GM19397 (cell line): ENCODE results near the gene LEF1.
A peak's percentile ranks its signal among the peaks of the same experiment; 100 is the strongest.
"Not testable (repeated sequence)": the region's sequence is repeated elsewhere in the genome, so short reads cannot be mapped to it uniquely, and the experiment has no call there.

Source experiments
- ATAC-seq: cut with Tn5 transposase; IDR thresholded peaks from one replicate; pipeline ENCODE4 v1.9.1; 2021; ENCODE audit warnings: mild to moderate bottlenecking, moderate library complexity; ENCODE audit not compliant: unreplicated experiment

The LEF1 gene

DNA sequence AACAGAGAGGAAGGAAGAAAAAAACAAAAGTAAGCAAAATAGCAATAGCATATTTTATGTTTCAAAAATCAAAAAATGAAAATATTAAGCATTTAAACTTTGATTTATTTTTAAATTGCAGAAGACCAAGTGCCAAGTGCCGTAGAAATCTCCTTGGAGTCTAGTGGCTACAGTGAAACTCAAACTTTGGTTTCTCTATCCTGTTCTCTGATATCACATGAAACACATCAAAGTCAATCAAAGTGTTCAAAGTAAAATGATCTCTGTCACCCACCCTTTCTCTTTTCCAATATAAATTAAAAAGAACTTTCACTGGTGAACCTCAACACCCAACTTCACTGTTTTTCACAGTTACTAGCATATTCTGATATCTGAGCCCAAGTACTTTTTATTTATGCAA, 98.0 kb downstream of the LEF1 start:
- ATAC-seq = no peak

DNA sequence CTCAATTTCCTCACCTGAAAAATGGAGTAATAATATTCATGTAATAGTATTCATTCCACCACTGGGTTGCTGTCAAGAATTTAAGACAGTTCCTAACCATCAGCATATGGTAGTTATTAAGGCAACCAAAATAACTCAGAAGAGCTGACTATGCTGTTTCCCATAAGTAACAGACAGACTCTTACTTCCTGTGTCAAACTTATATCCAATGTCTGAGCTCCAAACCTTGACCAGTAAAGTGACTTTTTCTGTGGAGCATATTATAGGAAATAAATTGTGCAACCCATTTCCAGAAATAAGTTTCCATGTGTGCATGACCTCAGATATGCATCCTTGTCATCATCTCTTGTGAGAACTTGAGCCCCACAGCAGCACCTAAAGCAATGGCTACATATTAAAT, 100.3 kb downstream of the LEF1 start:
- ATAC-seq = no peak

DNA sequence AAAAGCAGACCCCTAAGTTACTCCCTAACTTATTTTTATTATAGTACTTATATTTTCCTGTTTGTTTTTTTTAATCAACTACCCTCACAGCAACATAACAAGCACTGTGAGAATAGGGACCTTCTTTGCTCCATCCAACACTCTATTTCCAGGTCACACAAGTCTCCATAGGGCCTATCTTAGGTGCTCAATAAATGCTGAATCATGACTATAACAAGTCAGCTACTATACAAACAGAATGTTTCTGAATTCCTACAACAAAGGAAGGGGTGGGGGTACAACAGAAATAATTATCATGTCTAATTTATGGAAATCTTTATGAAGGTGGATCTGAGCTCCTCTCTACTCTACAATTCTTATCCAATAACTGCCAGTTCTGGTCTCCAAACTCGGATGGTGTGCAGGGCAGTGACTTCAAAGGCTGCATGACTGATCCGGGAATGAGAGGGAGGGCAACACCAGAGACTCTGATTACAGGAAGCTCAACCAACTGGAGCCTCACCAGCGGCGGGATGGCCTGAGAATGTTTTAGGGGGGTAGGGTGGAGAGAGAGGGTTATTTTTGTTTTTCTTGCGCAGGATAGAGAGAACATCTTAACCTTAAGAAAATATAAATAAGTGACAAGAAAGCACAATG, 107.9 kb downstream of the LEF1 start:
- no peak for ATAC-seq

DNA sequence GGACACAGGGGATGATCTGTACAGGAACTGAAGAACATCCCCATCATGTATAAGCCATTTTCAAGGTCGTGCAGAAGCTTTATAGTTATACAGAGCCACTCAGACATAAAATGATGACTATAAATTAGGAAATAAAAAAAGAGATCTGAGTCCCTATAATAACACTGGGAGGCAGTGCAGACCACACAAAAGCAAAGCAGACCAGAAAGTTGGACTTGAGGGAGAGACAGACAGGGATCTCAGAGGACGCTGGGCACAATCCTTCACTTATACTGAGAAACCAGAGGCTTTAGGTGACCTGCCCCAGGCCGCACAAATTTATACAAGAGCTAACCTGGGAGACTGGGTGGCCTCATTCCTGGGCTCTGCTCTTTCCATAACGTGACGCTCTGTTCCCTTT, 108.6 kb downstream of the LEF1 start:
- ATAC-seq = no peak

DNA sequence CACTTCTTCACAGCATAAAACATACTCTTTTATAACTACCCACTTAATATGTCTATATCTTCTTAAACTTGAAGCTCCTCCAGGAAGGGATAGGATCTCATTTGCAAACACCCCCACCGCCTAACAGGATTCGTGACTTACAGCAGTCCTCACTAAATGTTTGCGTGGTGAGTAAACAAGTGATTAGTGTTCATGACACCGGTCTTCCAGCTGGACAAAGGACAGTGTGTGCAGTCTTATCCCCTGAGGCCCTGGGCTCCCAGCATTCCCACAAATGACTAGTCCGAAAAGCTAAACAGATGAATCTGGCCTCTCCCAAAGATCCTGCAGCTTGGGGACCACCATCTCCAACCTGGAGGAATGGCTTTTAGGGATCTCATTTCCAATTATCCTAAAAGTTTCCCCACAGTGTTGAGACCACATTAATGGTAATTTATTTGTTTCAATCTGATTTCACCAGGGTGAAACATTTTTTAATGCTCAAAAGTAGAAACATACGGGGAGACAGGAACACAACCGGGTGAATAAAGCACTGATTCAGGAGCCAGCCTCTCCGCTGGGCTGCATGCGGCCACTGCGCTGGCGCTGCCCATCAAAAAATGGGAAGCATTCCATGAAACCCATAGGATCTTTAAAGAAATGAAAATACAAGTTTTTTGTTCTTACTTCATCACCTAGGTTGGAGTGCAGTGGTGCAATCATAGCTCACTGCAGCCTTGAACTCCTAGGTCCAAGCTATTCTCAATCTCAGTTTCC, 109.9 kb downstream of the LEF1 start:
- no peak for ATAC-seq

DNA sequence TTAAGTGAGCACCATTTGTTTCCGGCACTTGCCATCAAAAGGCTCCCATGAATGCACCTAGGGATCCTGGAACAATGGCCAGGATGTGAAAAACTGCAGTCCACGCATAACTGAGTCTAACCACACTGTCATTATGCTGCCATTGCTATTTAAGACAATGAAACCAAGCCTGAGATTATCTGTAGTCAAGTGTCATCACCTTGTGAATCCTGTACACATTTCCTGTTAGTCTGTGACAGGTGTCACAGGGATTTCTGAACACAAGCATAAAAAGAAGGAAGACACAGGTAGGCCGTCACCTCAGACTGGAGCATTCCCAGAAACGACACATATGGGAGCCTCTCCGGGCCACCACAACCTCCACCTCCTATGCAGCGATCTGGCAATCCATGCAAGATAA, 112.3 kb downstream of the LEF1 start:
- ATAC-seq = no peak

DNA sequence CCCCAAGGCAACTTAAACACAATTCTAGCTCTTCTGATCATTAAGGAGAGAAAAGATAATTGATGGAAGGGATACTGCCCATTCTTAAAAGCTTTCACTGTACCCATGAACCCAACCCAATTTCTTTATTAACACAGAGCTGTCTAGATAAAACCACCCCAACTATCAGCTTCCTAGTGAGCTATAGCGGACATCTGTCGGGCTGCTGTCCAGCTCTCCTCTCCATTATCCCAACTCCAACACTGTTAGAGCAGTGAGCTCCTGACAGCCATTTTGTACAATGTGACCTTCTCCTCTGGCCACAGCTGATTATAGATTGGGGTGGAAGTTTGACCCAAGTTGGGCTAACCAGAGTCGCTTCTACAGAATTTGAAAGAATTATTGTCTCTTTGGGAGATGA, 112.9 kb downstream of the LEF1 start:
- no peak for ATAC-seq

DNA sequence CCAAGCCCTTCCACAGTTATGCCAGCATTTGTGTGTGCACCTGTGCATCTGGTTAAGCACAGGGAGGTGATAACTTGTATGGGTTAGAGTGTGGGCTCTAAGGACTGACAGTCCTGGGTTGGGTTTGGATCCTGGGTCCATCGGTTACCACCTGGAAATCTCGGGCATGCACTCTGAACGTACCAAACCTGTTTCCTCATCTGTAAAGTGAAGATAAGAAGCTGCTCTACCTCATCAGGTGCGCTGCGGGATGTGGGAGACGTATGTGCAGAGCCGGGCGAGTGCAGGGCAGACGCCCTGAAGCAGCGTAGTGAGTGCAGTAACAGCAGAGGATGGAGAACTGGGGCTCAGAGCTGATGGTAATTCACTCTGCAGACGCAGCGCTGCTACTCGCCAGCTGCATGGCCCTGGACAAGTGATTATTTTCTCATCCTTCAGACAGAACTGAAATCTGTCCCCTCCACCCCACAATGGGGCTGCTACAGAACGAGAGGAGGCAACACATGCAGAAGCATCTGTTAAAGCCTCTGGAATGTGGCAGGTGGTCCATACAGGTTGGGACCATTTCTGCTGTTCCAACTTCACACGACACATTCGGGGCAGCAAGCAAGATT, 114.6 kb downstream of the LEF1 start:
- no peak for ATAC-seq

DNA sequence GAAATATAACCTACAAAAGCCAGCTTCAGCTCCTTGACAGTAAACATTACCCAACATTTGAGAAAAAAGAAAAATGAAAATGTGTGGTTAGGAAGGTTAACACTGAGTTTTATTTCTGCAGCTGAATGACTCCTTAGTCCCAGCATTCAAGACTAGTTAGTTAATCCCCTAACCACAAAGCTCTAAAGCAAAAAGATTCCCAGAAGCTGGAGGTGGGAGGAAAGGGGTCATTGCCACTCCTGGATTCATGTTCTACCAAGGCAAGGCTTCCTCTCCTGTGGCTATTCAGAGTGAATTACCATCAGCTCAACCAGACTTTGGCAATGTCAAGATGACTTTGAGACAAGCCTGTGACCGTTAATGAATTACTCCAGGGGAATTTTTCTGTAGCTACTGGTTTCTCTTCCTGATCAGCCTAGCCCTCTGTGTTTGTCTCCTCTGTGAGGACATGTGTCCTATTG, 115.5 kb downstream of the LEF1 start:
- ATAC-seq = peak; percentile 94

DNA sequence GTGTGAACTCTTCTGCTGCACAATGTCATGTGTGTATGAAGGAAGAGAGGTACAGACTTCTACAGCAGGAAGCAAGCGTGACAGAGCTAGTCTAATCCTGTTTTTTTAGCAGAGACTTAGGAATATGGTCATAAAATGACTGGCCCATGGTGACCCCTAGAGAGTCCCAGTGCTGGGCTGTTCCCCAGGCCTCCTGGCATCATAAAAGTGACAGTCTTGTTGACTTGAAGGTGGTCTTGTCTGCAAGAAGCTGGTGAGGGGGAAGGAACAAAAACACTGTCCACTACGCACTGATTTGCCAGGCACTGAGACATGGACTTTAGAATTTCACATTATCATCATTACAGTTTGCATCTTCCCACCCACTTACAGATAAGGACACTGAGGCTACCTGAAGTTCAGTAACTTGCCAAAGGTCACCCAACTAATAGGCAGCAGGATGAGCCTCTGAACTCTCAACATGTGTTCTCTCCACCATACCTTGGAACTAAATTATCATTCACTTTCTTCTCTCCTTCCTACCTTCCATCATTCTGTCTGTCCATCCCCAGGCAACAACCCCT, 116.1 kb downstream of the LEF1 start:
- peak; percentile 17 for ATAC-seq

DNA sequence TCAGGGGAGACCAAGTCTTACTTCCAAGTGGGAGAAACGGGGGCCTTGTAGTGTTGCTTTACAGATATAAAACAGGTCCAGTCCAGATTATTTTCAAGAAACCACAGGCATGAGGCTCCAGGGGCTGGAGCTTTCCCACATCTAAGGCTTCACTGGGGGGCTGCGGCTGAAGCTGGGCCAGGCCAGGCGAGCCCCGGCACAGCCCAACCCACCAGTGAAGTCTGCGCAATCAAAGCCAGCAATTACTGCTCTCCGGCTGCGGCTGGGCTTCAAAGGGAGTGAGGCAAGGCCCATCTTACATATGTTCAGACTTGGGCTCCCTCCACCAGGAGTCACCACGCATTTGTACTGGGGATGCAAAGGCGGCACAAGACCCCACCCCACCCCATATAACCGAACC, 117.4 kb downstream of the LEF1 start:
- no peak for ATAC-seq

DNA sequence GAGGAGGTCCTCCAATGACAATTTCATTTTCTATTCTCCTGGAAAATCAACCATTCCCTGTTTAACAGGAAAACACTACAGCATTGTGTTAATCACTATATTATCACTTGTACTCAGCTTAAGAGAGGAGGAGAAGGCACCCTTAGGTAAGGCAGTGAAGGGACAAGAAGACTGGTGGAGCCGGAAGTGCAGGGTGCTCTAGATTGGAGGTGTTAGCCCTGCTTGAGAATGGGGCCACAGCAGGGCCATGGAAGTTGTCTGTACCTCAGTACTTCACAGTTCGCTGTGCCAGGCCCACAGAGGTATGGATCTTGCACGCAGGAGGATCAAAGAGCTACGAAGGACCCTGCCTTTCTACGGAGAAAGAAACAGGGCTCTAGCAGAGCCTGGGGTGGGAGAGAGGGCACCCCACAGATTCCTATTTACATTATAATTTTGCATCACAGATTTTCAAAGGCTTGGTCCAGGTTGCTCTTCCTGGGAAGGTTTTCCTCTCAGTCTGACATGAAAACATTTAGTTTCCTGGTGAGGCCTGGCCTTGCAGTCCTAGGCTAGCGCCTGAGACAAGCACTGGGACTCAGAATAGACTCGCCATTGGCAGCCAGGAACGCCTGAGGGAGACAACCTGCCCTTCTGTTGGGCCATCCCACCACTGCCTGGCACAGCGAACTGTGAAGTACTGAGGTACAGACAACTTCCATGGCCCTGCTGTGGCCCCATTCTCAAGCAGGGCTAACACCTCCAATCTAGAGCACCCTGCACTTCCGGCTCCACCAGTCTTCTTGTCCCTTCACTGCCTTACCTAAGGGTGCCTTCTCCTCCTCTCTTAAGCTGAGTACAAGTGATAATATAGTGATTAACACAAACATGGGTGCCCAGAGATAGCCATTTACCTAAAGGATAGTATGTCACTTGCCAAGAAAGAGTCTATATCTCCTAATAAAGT, 118.3 kb downstream of the LEF1 start:
- not testable (repeated sequence) for ATAC-seq

DNA sequence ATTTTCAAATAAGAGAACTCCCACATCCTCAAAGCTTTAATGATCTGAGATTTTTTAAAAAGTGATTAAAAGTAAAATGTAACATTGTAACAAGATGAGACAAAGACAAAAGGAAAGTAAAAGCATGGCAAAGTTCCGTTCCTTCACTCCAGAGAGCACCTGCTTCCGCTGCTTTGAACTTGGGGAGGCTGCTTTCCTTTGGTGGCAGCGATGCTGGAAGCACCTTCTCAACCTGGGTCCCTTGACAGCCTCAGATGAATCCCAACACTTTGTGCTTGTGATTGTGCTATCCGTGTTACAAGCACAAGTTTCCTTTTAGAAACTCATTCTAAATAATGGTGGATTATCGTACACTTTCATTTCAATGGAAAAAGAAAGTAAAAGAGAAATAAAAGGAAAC, 119.3 kb downstream of the LEF1 start:
- ATAC-seq = no peak

DNA sequence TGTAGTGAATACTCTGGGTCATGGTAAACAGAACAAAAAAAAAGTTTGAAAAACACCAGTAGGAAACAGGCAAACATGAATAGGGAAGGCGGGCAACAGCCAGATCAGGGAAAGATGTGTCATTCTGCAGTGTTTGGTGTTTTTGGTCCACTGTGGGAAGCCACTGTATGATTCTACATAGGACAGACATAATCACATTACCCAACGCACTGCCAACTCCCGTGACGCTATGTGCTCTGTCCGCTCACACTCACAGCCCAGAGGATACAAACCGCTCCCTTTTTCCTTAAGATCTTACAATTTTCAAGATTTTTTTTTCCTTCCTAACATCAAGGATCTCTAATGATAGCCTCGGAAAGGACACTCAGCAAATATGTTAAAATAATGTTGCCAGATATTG, 119.7 kb downstream of the LEF1 start:
- no peak for ATAC-seq

DNA sequence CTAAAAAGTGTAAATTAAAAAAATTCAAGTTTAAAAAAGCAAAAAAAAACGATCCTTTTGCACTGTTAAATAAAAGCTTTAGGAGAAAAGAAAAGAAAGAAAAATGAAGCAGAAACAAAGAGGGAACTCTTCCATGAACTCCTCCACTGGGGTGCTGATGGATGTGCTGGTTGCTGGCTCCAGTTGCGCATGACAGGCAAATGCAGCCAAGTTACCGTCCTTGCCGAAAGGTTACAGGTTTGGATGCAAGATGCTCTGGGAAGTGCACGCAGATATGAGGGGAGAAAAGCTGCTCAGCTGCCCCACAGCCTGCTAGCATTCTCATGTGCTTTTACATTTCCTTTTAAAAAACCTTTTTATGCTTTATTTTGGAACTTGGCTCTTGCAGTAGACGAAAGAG, 120.6 kb downstream of the LEF1 start:
- no peak for ATAC-seq

DNA sequence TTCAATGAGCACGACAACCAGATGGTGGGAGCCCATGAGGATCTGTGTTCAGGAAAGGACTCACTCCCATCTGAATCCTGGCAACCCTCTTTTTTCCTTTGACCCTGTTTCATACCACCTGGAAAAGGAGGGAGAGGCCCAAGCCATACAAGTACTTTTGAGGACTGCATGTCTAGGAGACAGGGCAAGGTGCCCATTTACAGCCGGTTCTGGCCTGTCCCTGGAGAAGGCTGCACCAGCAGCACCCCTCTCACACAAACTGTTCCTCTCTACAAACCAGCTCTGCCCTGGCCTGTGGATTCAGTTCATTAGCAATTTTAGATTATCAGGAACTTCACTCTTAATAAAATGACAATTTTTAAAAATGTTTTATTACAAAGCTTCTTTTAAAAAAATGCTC, 121.5 kb downstream of the LEF1 start:
- ATAC-seq = no peak

DNA sequence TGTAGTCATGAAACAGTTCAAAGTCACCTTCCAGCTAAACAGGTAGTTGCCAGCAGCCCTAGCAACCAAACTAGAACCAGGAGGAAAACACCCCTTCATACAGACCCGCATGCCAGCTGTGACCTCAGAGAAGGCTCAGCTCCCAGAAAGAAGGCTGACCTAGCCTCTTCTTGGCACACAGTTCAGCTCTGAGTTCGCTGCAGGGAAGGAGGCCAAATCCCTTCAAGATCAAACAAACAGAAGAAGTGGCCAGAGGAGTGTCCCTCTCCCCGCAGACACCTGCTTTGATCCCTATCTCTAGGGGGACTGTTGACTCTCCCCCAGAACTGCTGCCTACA, 123.1 kb downstream of the LEF1 start:
- ATAC-seq = no peak

DNA sequence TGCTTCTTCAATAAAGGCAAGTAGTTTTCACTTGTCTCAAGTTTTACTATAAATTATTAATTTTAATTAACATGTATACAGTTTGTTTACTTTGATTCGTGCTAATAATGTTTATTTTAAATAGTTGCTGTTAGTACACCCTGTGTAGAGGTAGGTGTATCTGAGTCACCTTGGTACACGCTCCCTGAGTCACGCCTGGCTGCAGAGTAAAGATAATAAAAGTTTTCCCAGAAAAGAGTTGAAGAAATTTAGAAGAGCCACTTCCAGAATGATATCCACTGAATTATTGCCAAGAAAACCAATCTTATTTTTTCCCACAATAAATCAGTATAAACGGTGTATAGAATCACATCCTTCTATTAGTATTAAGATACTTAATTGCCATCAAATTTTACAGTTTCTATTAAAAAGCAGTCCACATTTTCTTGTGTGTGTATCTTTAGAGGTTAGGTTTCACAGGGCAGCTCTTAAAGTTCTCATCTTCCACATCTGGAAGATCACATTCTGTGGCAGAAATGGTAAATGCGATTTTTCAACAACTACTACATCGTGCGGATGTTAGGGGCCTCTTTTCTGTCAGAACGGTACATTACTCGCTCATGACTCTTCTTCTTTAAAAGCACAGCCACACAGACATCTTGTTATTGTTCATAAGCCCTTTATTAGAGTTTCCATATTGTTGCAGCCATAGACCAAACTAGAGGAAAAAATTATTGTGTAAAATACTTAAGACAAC, 123.6 kb downstream of the LEF1 start:
- ATAC-seq = no peak

DNA sequence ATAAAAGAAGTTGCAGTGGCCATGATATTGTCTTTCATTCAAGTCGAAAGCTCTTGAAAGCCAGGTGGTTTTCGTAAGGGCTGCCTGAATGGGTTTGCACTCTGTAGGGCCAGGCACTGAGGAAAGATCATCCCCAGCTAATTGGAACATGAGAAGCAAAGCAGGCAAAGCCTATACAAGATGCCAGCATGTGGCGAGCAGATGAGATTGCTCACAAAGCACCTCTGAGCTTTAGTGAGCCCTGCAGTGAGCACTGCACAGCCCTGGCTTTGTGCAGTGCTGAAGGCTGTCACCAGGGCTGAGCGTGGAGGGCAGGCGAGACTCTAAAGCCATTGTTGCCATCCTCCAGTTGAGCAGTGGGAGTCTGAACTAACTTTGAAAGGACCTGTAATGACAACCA, 125.2 kb downstream of the LEF1 start:
- no peak for ATAC-seq

DNA sequence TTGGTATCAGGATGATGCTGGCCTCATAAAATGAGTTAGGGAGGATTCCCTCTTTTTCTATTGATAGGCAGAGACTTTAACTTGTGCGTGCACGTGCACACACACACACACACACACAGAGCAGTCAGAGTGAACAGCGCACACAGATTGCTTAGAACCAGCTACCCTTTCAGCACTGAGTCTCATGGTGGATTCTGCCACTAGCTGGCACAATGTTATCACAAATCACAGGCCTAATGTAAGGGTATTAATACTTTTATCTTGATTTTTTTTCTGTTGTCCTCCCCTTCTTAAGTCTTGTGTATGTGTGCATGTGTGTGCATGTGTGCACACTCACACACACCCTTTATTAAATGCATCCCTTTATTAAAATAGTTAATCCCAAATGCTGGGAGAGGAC, 125.8 kb downstream of the LEF1 start:
- no peak for ATAC-seq
